ENCODE results near the gene GIGYF2. TPM values are rescaled to one million over a fixed set of nuclear protein-coding genes. Genes with fewer than 3 reads are reported as not detected.
"Not testable (repeated sequence)": the region's sequence is repeated elsewhere in the genome, so short reads cannot be mapped to it uniquely, and the experiment has no call there.

Gene GIGYF2
- total RNA-seq, 4 donors from 2014 or later, result 54.2 to 64.7 (median 59.9) TPM

GRCh38 chr2:232850039-232850438, 152.9 kb downstream of the GIGYF2 start:
- 93% methylated on average over 3 of the region's 3 CpGs for WGBS

GRCh38 chr2:232852081-232852480, 154.9 kb downstream of the GIGYF2 start:
- peaks cover 5 to 15% (median 13%) of the 10 kb centered on the region in 4 donors for H3K4me1 ChIP-seq
- WGBS, result 90% methylated on average over 9 of the region's 11 CpGs
- not testable (repeated sequence) for H3K9me3 ChIP-seq; H3K27me3 ChIP-seq; DNase-seq (ENCODE audit: extremely low spot score); H3K4me3 ChIP-seq; H3K27ac ChIP-seq (replicated peaks in 1 of 4)
- intact Hi-C loops (cut with DNase I), result loop anchor here (5.0 kb wide), 1 partner anchor 400 kb away; the partner anchor contains the start of gene ATG16L1
- peaks cover 57 to 94% (median 80%) of the 10 kb centered on the region in 4 donors for H3K36me3 ChIP-seq

More at GRCh38 chr2:232850039-232850438, 152.9 kb downstream of the GIGYF2 start:
- Histone ChIP-seq H3K4me3 (no peak overlapping the region), H3K27ac (replicated peaks in 1 of 4) (no peak overlapping the region), H3K27me3 (no peaks in the 10 kb centered on the region), H3K9me3 (no peaks in the 10 kb centered on the region), H3K36me3 (peaks cover 61 to 93% (median 79%) of the 10 kb centered on the region in 4 donors), H3K4me1 (peaks cover 5 to 15% (median 13%) of the 10 kb centered on the region in 4 donors)
- DNase-seq (ENCODE audit: extremely low spot score), result no peak
- TF ChIP-seq EP300 (IDR thresholded peaks at IDR 0.05) (no peak), POLR2A (IDR thresholded peaks at IDR 0.05; ENCODE audit: low read depth) (no peak), POLR2AphosphoS5 (IDR thresholded peaks at IDR 0.05) (no peak), CTCF (IDR thresholded peaks at IDR 0.05) (no peak)
- intact Hi-C loops (cut with DNase I), result loop anchor here (5.0 kb wide), 1 partner anchor 402 kb away; the partner anchor contains the start of gene ATG16L1

GRCh38 chr2:232852676-232853075, 155.5 kb downstream of the GIGYF2 start:
- intact Hi-C loops (cut with DNase I), result loop anchor here (5.0 kb wide), 1 partner anchor 400 kb away; the partner anchor contains the start of gene ATG16L1
- H3K27me3 ChIP-seq, result no peaks in the 10 kb centered on the region
- H3K27ac ChIP-seq (replicated peaks in 1 of 4), result no peak overlapping the region
- DNase-seq (ENCODE audit: extremely low spot score), result no peak
- H3K4me3 ChIP-seq, result no peak overlapping the region
- WGBS, result 42% methylated on average over 2 of the region's 2 CpGs
- TF ChIP-seq EP300 (IDR thresholded peaks at IDR 0.05), result no peak
- no peak for TF ChIP-seq POLR2A (IDR thresholded peaks at IDR 0.05; ENCODE audit: low read depth)
- no peak for TF ChIP-seq CTCF (IDR thresholded peaks at IDR 0.05)
- TF ChIP-seq POLR2AphosphoS5 (IDR thresholded peaks at IDR 0.05), result no peak
- peaks cover 56 to 94% (median 80%) of the 10 kb centered on the region in 4 donors for H3K36me3 ChIP-seq
- peaks cover 5 to 15% (median 13%) of the 10 kb centered on the region in 4 donors for H3K4me1 ChIP-seq
- H3K9me3 ChIP-seq, result no peaks in the 10 kb centered on the region

- Histone ChIP-seq H3K27me3 (no peaks in the 10 kb centered on the region), H3K36me3 (peaks cover 58 to 94% (median 80%) of the 10 kb centered on the region in 4 donors), H3K9me3 (no peaks in the 10 kb centered on the region), H3K4me1 (peaks cover 5 to 15% (median 13%) of the 10 kb centered on the region in 4 donors), H3K27ac (replicated peaks in 1 of 4) (no peak overlapping the region), H3K4me3 (no peak overlapping the region)
- WGBS, result 49% methylated on average over 7 of the region's 7 CpGs
- intact Hi-C loops (cut with DNase I), result loop anchor here (5.0 kb wide), 1 partner anchor 398 kb away; the partner anchor contains the start of gene ATG16L1
- DNase-seq (ENCODE audit: extremely low spot score), result no peak
- TF ChIP-seq POLR2AphosphoS5 (IDR thresholded peaks at IDR 0.05) (no peak), CTCF (IDR thresholded peaks at IDR 0.05) (no peak), POLR2A (IDR thresholded peaks at IDR 0.05; ENCODE audit: low read depth) (no peak), EP300 (IDR thresholded peaks at IDR 0.05) (no peak)
Measured at GRCh38 chr2:232854082-232854481, 157.0 kb downstream of the GIGYF2 start.

GRCh38 chr2:232857158-232857563, 160.0 kb downstream of the GIGYF2 start:
- Histone ChIP-seq H3K27me3 (no peaks in the 10 kb centered on the region), H3K27ac (replicated peaks in 1 of 4) (no peak overlapping the region), H3K36me3 (peaks cover 40 to 80% (median 59%) of the 10 kb centered on the region in 4 donors), H3K4me3 (no peak overlapping the region), H3K9me3 (no peaks in the 10 kb centered on the region), H3K4me1 (peaks cover 5 to 15% (median 13%) of the 10 kb centered on the region in 4 donors)
- TF ChIP-seq POLR2AphosphoS5 (IDR thresholded peaks at IDR 0.05) (no peak), EP300 (IDR thresholded peaks at IDR 0.05) (no peak), CTCF (IDR thresholded peaks at IDR 0.05) (no peak), POLR2A (IDR thresholded peaks at IDR 0.05; ENCODE audit: low read depth) (no peak)
- 76% methylated on average over 4 of the region's 4 CpGs for WGBS
- no peak for DNase-seq (ENCODE audit: extremely low spot score)
- intact Hi-C loops (cut with DNase I), result no loop called here

All from esophagus muscularis mucosa (tissue), 4 donors.